ENCODE data around the gene OR8K5.

DNA sequence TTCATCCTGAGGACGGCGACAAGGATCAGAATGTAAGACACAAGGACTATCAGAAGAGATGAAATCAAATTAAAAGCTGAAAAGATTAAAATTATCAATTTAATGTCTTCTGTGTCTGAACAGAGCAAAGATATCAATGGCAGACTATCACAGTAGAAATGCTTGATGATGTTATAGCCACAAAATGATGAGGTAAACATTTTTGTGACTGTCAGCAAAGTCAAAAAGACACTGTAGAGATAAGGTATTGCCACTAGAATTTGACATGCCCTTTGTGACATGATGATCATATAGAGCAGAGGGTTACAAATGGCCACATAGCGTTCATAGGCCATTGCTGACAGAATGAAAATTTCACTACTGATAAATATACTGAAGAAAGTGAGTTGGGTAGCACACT lies 28.5 kb upstream of the OR8K5 start:
- TF ChIP-seq, protein P1, sequence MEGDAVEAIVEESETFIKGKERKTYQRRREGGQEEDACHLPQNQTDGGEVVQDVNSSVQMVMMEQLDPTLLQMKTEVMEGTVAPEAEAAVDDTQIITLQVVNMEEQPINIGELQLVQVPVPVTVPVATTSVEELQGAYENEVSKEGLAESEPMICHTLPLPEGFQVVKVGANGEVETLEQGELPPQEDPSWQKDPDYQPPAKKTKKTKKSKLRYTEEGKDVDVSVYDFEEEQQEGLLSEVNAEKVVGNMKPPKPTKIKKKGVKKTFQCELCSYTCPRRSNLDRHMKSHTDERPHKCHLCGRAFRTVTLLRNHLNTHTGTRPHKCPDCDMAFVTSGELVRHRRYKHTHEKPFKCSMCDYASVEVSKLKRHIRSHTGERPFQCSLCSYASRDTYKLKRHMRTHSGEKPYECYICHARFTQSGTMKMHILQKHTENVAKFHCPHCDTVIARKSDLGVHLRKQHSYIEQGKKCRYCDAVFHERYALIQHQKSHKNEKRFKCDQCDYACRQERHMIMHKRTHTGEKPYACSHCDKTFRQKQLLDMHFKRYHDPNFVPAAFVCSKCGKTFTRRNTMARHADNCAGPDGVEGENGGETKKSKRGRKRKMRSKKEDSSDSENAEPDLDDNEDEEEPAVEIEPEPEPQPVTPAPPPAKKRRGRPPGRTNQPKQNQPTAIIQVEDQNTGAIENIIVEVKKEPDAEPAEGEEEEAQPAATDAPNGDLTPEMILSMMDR (IDR thresholded peaks at IDR 0.05; ENCODE audit: low read depth, low read length) = no peak
- TF ChIP-seq EZH2phosphoT487 (IDR thresholded peaks at IDR 0.05; ENCODE audit: low read depth) = no peak
